ENCODE data around the gene SOX6. TPM values are rescaled to one million over a fixed set of nuclear protein-coding genes. Genes with fewer than 3 reads are reported as not detected.

SOX6 gene
- total RNA-seq, 1 experiment from 2014 or later: 18.4 TPM

GRCh38 chr11:16099343-16099900 lies 256.9 kb downstream of the SOX6 start:
- CTCF ChIA-PET: interaction anchor here (0.6 to 1.1 kb wide), 3 partner anchors 9 to 23 kb away, joined by 4 to 5 read pairs (median 4); no protein-coding TSS in a partner anchor
- TF ChIP-seq, protein P1, sequence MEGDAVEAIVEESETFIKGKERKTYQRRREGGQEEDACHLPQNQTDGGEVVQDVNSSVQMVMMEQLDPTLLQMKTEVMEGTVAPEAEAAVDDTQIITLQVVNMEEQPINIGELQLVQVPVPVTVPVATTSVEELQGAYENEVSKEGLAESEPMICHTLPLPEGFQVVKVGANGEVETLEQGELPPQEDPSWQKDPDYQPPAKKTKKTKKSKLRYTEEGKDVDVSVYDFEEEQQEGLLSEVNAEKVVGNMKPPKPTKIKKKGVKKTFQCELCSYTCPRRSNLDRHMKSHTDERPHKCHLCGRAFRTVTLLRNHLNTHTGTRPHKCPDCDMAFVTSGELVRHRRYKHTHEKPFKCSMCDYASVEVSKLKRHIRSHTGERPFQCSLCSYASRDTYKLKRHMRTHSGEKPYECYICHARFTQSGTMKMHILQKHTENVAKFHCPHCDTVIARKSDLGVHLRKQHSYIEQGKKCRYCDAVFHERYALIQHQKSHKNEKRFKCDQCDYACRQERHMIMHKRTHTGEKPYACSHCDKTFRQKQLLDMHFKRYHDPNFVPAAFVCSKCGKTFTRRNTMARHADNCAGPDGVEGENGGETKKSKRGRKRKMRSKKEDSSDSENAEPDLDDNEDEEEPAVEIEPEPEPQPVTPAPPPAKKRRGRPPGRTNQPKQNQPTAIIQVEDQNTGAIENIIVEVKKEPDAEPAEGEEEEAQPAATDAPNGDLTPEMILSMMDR (IDR thresholded peaks at IDR 0.05; ENCODE audit: unreplicated experiment): no peak
- Mint-ChIP-seq H3K4me1 (ENCODE audit: low read depth, unreplicated experiment) (peaks cover 22% of the 10 kb centered on the region), H3K36me3 (ENCODE audit: insufficient read depth, unreplicated experiment) (no peaks in the 10 kb centered on the region), H3K27ac (ENCODE audit: unreplicated experiment) (no peak overlapping the region), H3K4me3 (ENCODE audit: low read depth, unreplicated experiment) (no peak overlapping the region), H3K27me3 (ENCODE audit: unreplicated experiment) (no peaks in the 10 kb centered on the region), H3K9me3 (ENCODE audit: low read depth, unreplicated experiment) (peaks cover 2% of the 10 kb centered on the region)
- DNase-seq: no peak
- BruUV-seq (replicated peaks): no TSS peak
- intact Hi-C loops (cut with micrococcal nuclease; ENCODE audit: unreplicated experiment): loop anchor here (5.0 kb wide), 1 partner anchor 508 kb away; no protein-coding TSS in a partner anchor

DNA sequence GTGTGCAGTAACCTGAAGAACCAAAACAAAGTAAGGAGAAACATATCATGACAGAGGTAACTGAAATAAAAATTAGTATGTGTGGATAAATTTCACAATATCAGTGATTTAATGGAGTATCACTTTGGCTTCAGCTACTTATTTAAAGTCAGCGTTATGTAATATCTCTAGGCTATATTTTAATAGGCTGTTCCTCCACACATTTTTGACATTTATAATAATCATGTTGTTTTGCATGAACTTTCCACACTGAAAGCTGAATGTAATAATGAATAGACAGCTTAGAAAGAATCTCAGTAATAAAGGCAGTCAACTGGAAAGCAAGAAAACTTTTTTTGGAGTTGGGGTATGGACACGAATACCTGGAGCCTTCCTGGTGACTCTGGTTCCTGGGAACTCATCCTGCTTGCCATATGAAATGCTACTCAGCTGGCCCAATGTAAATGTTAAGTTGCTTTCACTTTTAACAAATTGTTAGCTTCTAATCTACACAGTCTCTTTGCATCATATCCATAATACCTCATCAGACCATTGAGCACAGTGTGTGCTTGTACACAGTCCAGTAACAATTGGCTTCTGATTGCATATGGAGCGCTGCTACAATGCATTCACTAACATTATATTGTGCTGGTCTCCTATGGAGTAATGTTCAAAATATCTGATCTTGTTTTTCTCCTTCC lies 257.7 kb downstream of the SOX6 start:
- no peaks in the 10 kb centered on the region for H3K36me3 Mint-ChIP-seq (ENCODE audit: insufficient read depth, unreplicated experiment)
- H3K4me3 Mint-ChIP-seq (ENCODE audit: low read depth, unreplicated experiment): no peak overlapping the region
- TF ChIP-seq, protein P1 (IDR thresholded peaks at IDR 0.05; ENCODE audit: unreplicated experiment): no peak
- H3K9me3 Mint-ChIP-seq (ENCODE audit: low read depth, unreplicated experiment): peaks cover 2% of the 10 kb centered on the region
- peaks cover 22% of the 10 kb centered on the region for H3K4me1 Mint-ChIP-seq (ENCODE audit: low read depth, unreplicated experiment)
- H3K27ac Mint-ChIP-seq (ENCODE audit: unreplicated experiment): no peak overlapping the region
- intact Hi-C loops (cut with micrococcal nuclease; ENCODE audit: unreplicated experiment): loop anchor here (5.0 kb wide), 1 partner anchor 509 kb away; no protein-coding TSS in a partner anchor
- CTCF ChIA-PET: interaction anchor here (1.0 to 1.1 kb wide), 2 partner anchors 9 to 16 kb away, joined by 4 to 5 read pairs; no protein-coding TSS in a partner anchor
- no TSS peak for BruUV-seq (replicated peaks)
- H3K27me3 Mint-ChIP-seq (ENCODE audit: unreplicated experiment): no peaks in the 10 kb centered on the region
- no peak for DNase-seq

DNA sequence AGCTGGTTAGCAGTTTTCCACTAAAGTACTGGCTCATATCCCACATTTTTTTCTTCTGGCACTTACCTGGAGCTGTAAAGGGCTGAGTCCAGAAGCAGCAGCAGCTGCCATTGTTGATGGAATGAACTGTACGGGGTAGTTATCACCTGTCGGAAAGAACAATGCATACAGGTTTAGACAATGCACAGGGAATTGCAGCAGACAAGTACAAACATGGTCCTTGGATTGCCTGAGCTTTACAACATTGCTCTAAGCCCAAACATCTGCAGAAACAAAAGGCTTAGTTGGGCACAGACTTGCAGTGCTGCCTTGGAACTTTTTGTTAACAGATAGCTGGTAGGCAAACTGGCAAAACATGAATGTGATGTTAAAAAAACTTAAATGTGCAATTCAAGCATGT lies 258.8 kb downstream of the SOX6 start:
- no peak for DNase-seq
- intact Hi-C loops (cut with micrococcal nuclease; ENCODE audit: unreplicated experiment): loop anchor here (5.0 kb wide), 1 partner anchor 510 kb away; no protein-coding TSS in a partner anchor
- Mint-ChIP-seq H3K4me1 (ENCODE audit: low read depth, unreplicated experiment) (peaks cover 22% of the 10 kb centered on the region), H3K4me3 (ENCODE audit: low read depth, unreplicated experiment) (no peak overlapping the region), H3K27me3 (ENCODE audit: unreplicated experiment) (no peaks in the 10 kb centered on the region), H3K9me3 (ENCODE audit: low read depth, unreplicated experiment) (no peaks in the 10 kb centered on the region), H3K36me3 (ENCODE audit: insufficient read depth, unreplicated experiment) (no peaks in the 10 kb centered on the region), H3K27ac (ENCODE audit: unreplicated experiment) (no peak overlapping the region)
- TF ChIP-seq, protein P1 (IDR thresholded peaks at IDR 0.05; ENCODE audit: unreplicated experiment): no peak
- CTCF ChIA-PET: no interaction called here
- no TSS peak for BruUV-seq (replicated peaks)

DNA sequence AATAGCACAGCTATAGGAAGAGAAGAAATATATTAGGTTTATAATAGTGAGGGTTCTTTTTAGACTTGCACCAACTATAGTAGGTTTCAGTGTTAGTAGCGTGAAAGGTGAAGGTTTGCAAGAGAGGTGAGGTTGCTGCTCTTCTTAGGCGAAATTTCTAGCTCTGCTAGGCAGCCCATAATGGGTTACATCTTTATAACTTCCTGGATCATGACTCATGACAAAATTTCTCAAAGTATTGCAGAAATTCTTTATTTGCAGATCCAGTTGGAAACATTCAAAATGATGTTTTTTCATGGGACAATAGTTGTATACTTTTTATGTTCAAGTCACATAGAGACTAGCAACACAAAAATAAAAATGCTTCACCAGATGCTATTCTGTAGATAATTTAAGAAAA lies 260.0 kb downstream of the SOX6 start:
- H3K4me1 Mint-ChIP-seq (ENCODE audit: low read depth, unreplicated experiment): peaks cover 22% of the 10 kb centered on the region
- TF ChIP-seq, protein P1 (IDR thresholded peaks at IDR 0.05; ENCODE audit: unreplicated experiment): no peak
- no peak overlapping the region for H3K4me3 Mint-ChIP-seq (ENCODE audit: low read depth, unreplicated experiment)
- CTCF ChIA-PET: no interaction called here
- DNase-seq: no peak
- H3K36me3 Mint-ChIP-seq (ENCODE audit: insufficient read depth, unreplicated experiment): no peaks in the 10 kb centered on the region
- H3K9me3 Mint-ChIP-seq (ENCODE audit: low read depth, unreplicated experiment): no peaks in the 10 kb centered on the region
- H3K27ac Mint-ChIP-seq (ENCODE audit: unreplicated experiment): no peak overlapping the region
- intact Hi-C loops (cut with micrococcal nuclease; ENCODE audit: unreplicated experiment): loop anchor here (5.0 kb wide), 1 partner anchor 511 kb away; no protein-coding TSS in a partner anchor
- BruUV-seq (replicated peaks): no TSS peak
- H3K27me3 Mint-ChIP-seq (ENCODE audit: unreplicated experiment): no peaks in the 10 kb centered on the region

Measured in Calu3 (cell line).